Amniotic epithelial cell (primary cell): Measurements from ENCODE around the gene SSBP3.

Experiments
- DNase-seq: peaks from one replicate; pipeline ENCODE4 v3.0.0-alpha.2; 2010; ENCODE audit warnings: low read depth

Gene SSBP3

GRCh38 chr1:54329312-54330003 is 76.7 kb downstream of the SSBP3 start:
- no peak for DNase-seq

GRCh38 chr1:54328066-54328636 is 78.0 kb downstream of the SSBP3 start:
- peak; percentile 62 for DNase-seq

- peak; percentile 56 for DNase-seq
These were observed 78.7 kb downstream of the SSBP3 start for GRCh38 chr1:54327386-54328065.

GRCh38 chr1:54326543-54327385 is 79.4 kb downstream of the SSBP3 start:
- peak; percentile 32 for DNase-seq

GRCh38 chr1:54325703-54326461 is 80.3 kb downstream of the SSBP3 start:
- peak; percentile 56 for DNase-seq

- peak; percentile 83 for DNase-seq
These were observed 80.9 kb downstream of the SSBP3 start for GRCh38 chr1:54325284-54325683.

- DNase-seq: peak; percentile 41
These were observed 81.7 kb downstream of the SSBP3 start for GRCh38 chr1:54324251-54325140.

- peak; percentile 61 for DNase-seq
These were observed 82.3 kb downstream of the SSBP3 start for GRCh38 chr1:54323921-54324250.

GRCh38 chr1:54323324-54323739 is 82.9 kb downstream of the SSBP3 start:
- no peak for DNase-seq

GRCh38 chr1:54318246-54318814 is 87.9 kb downstream of the SSBP3 start:
- no peak for DNase-seq

- DNase-seq: no peak
These were observed 89.1 kb downstream of the SSBP3 start for GRCh38 chr1:54317084-54317483.

- no peak for DNase-seq
These were observed 91.1 kb downstream of the SSBP3 start for GRCh38 chr1:54315099-54315498.

GRCh38 chr1:54314696-54315095 is 91.5 kb downstream of the SSBP3 start:
- DNase-seq: no peak

GRCh38 chr1:54312796-54313316 is 93.3 kb downstream of the SSBP3 start:
- DNase-seq: peak; percentile 65

GRCh38 chr1:54311506-54311905 is 94.7 kb downstream of the SSBP3 start:
- no peak for DNase-seq

GRCh38 chr1:54310439-54311328 is 95.5 kb downstream of the SSBP3 start:
- DNase-seq: peak; percentile 52

GRCh38 chr1:54309631-54310366 is 96.4 kb downstream of the SSBP3 start:
- DNase-seq: no peak

- no peak for DNase-seq
These were observed 98.9 kb downstream of the SSBP3 start for GRCh38 chr1:54307305-54307704.
